ENCODE data around the gene SDK2. TPM values are rescaled to one million over a fixed set of nuclear protein-coding genes. Genes with fewer than 3 reads are reported as not detected.

SDK2 gene
- total and polyA plus RNA-seq, 2 experiments from 2014 or later: 0.74 to 5.1 TPM

GRCh38 chr17:73654241-73654640 lies 10.0 kb upstream of the SDK2 start (continued):
- TF ChIP-seq ETS1 (IDR thresholded peaks at IDR 0.05) (no peak), EZH2 (IDR thresholded peaks at IDR 0.05; ENCODE audit: low read depth, unreplicated experiment) (no peak)

- H3K27ac Mint-ChIP-seq: no peak overlapping the region
- ATAC-seq: no peak
- H3K4me1 Mint-ChIP-seq: peaks cover 7% of the 10 kb centered on the region
- no peak for DNase-seq (ENCODE audit: low spot score)
- H3K27me3 Mint-ChIP-seq (ENCODE audit: insufficient read depth, low read depth, poor library complexity): peaks cover 9% of the 10 kb centered on the region
- Histone ChIP-seq H3F3A (replicated peaks; ENCODE audit: low read depth) (no peaks in the 10 kb centered on the region), H3K4me3 (no peak overlapping the region), H3K79me2 (replicated peaks; ENCODE audit: insufficient read depth) (no peaks in the 10 kb centered on the region), H3K9me2 (ENCODE audit: insufficient read depth) (no peaks in the 10 kb centered on the region), H3K4me2 (no peak overlapping the region), H3K36me3 (ENCODE audit: insufficient read depth) (no peaks in the 10 kb centered on the region), H4K20me1 (replicated peaks; ENCODE audit: insufficient read depth) (no peaks in the 10 kb centered on the region), H2AFZ (no peak overlapping the region), H3K4me1 (ENCODE audit: insufficient read depth) (no peaks in the 10 kb centered on the region), H3K27ac (ENCODE audit: low read depth) (no peak overlapping the region), H3K27me3 (ENCODE audit: insufficient read depth) (no peaks in the 10 kb centered on the region)
- H3K4me3 Mint-ChIP-seq: no peak overlapping the region
- peaks cover 7% of the 10 kb centered on the region; the same call in 2 of the 3 replicates for H3K36me3 Mint-ChIP-seq (ENCODE audit: low read depth)
- H3K9me3 Mint-ChIP-seq: peaks cover 9% of the 10 kb centered on the region
- TF ChIP-seq EZH2 (IDR thresholded peaks at IDR 0.05; ENCODE audit: low read depth, unreplicated experiment) (no peak), REST (IDR thresholded peaks at IDR 0.05; ENCODE audit: unreplicated experiment) (no peak), ZNF462 (CRISPR knock-in tag; IDR thresholded peaks at IDR 0.05) (no peak), STAT1 (IDR thresholded peaks at IDR 0.05; ENCODE audit: unreplicated experiment) (no peak), CTCF (conservative IDR thresholded peaks at IDR 0.05; ENCODE audit: low read depth in 2 of 2) (no peak), ZNF331 (CRISPR knock-in tag; IDR thresholded peaks at IDR 0.05; ENCODE audit: low read depth) (no peak), JUNB (IDR thresholded peaks at IDR 0.05; ENCODE audit: unreplicated experiment) (no peak), CREB1 (CRISPR knock-in tag; IDR thresholded peaks at IDR 0.05; ENCODE audit: low read depth) (no peak), ETS1 (IDR thresholded peaks at IDR 0.05) (no peak), NANOG (IDR thresholded peaks at IDR 0.05; ENCODE audit: borderline replicate concordance) (no peak), EZH2phosphoT487 (IDR thresholded peaks at IDR 0.05; ENCODE audit: unreplicated experiment) (no peak), ZNF114 (CRISPR knock-in tag; IDR thresholded peaks at IDR 0.05) (no peak)
Measured at GRCh38 chr17:73653810-73654209, 9.6 kb upstream of the SDK2 start.
